HEK293 (cell line): ENCODE measurements around the gene FAM216B.

Experiments
- CTCF ChIA-PET: fragments of 350-600 bp; formaldehyde crosslinking; extraction: SDS; loops from one replicate; lab custom pipeline; 2021; ENCODE audit warnings: antibody characterized with exemption; lab: Yijun Ruan, JAX
- POLR2A ChIA-PET: fragments of 300-600 bp; formaldehyde crosslinking; extraction: SDS; loops from one replicate; lab custom pipeline; 2020; ENCODE audit warnings: antibody characterized with exemption, inconsistent platforms; lab: Yijun Ruan, JAX
- H3K27ac ChIP-seq: fragments of 200-500 bp; sonication (Bioruptor generic); 2 replicates; pipeline ENCODE4 v1.5.1; 2014; ENCODE audit warnings: low read depth, low read length, control low read depth, inconsistent platforms; ENCODE audit errors: extremely low read depth
- H3K36me3 ChIP-seq, 2 experiments: fragments of 200-500 bp in 1 of 2; sonication (Bioruptor generic) in 1 of 2; 1 replicate in 1 of 2; 2 replicates in 1 of 2; pipeline ENCODE4 v1.5.1; 2014 to 2017; ENCODE audit warnings: inconsistent platforms in 2 of 2, low read length in 2 of 2; ENCODE audit not compliant: control insufficient read depth in 2 of 2, insufficient read depth in 1 of 2
- H3K4me1 ChIP-seq: fragments of 200-500 bp; sonication (Bioruptor generic); 2 replicates; pipeline ENCODE4 v1.5.1; 2014; ENCODE audit warnings: mild to moderate bottlenecking, low read length, inconsistent platforms; ENCODE audit not compliant: control insufficient read depth, insufficient read depth
- H3K4me3 ChIP-seq: 2 replicates; pipeline ENCODE4 v1.5.1; 2011; ENCODE audit warnings: low read depth, mild to moderate bottlenecking, control low read depth, low read length, moderate library complexity
- H3K9me3 ChIP-seq: fragments of 200-500 bp; sonication (Bioruptor generic); 2 replicates; pipeline ENCODE4 v1.5.1; 2014; ENCODE audit warnings: low read depth, low read length, inconsistent platforms; ENCODE audit not compliant: control insufficient read depth, insufficient read depth
- FEZF1 ChIP-seq: fragments of 450-650 bp; formaldehyde crosslinking; IDR thresholded peaks from 2 replicates; pipeline ENCODE4 v1.5.1; 2016; ENCODE audit warnings: missing biosample characterization, missing genetic modification characterization
- INSM2 ChIP-seq: fragments of 450-650 bp; formaldehyde crosslinking; IDR thresholded peaks from 2 replicates; pipeline ENCODE4 v1.5.1; 2016; ENCODE audit warnings: missing biosample characterization, missing genetic modification characterization
- KLF10 ChIP-seq: fragments of 450-650 bp; IDR thresholded peaks from 2 replicates; pipeline ENCODE4 v1.5.1; 2018; ENCODE audit warnings: missing biosample characterization, mild to moderate bottlenecking, missing genetic modification characterization
- KLF7 ChIP-seq: fragments of 450-650 bp; formaldehyde crosslinking; IDR thresholded peaks from 2 replicates; pipeline ENCODE4 v1.5.1; 2016; ENCODE audit warnings: missing biosample characterization, missing genetic modification characterization, borderline replicate concordance
- PBX3 ChIP-seq: sonication (generic); formaldehyde crosslinking; IDR thresholded peaks from 2 replicates; pipeline ENCODE4 v1.8.1; 2022; ENCODE audit warnings: mild to moderate bottlenecking, moderate library complexity, missing genetic modification reagents
- SCRT2 ChIP-seq: fragments of 450-650 bp; formaldehyde crosslinking; IDR thresholded peaks from 2 replicates; pipeline ENCODE4 v1.5.1; 2016; ENCODE audit warnings: missing biosample characterization, missing genetic modification characterization
- ZFP37 ChIP-seq: fragments of 450-650 bp; formaldehyde crosslinking; IDR thresholded peaks from 2 replicates; pipeline ENCODE4 v1.5.1; 2016; ENCODE audit warnings: missing biosample characterization, missing genetic modification characterization
- ZNF121 ChIP-seq: fragments of 450-650 bp; formaldehyde crosslinking; IDR thresholded peaks from 2 replicates; pipeline ENCODE4 v1.5.1; 2016; ENCODE audit warnings: missing biosample characterization, missing genetic modification characterization
- ZNF202 ChIP-seq: fragments of 450-650 bp; formaldehyde crosslinking; IDR thresholded peaks from 2 replicates; pipeline ENCODE4 v1.5.1; 2016; ENCODE audit warnings: missing biosample characterization, missing genetic modification characterization, borderline replicate concordance
- ZNF223 ChIP-seq: fragments of 450-650 bp; formaldehyde crosslinking; IDR thresholded peaks from 2 replicates; pipeline ENCODE4 v1.5.1; 2016; ENCODE audit warnings: missing biosample characterization, missing genetic modification characterization
- ZNF398 ChIP-seq: fragments of 450-650 bp; formaldehyde crosslinking; IDR thresholded peaks from 2 replicates; pipeline ENCODE4 v1.5.1; 2017; ENCODE audit warnings: missing biosample characterization, missing genetic modification characterization
- ZNF488 ChIP-seq: fragments of 450-650 bp; formaldehyde crosslinking; IDR thresholded peaks from 2 replicates; pipeline ENCODE4 v1.5.1; 2016; ENCODE audit warnings: missing biosample characterization, missing genetic modification characterization
- ZNF501 ChIP-seq: fragments of 450-650 bp; formaldehyde crosslinking; IDR thresholded peaks from 2 replicates; pipeline ENCODE4 v1.5.1; 2016; ENCODE audit warnings: missing biosample characterization, missing genetic modification characterization
- ZNF513 ChIP-seq: fragments of 450-650 bp; IDR thresholded peaks from 2 replicates; pipeline ENCODE4 v1.5.1; 2018; ENCODE audit warnings: missing biosample characterization, missing genetic modification characterization
- ZNF571 ChIP-seq: fragments of 450-650 bp; formaldehyde crosslinking; IDR thresholded peaks from 2 replicates; pipeline ENCODE4 v1.5.0; 2017; ENCODE audit warnings: missing biosample characterization, missing genetic modification characterization
- ZNF596 ChIP-seq: fragments of 450-650 bp; IDR thresholded peaks from 2 replicates; pipeline ENCODE4 v1.5.0; 2018; ENCODE audit warnings: missing biosample characterization, mild to moderate bottlenecking, missing genetic modification characterization, moderate library complexity
- ZNF610 ChIP-seq: fragments of 450-650 bp; formaldehyde crosslinking; IDR thresholded peaks from 2 replicates; pipeline ENCODE4 v1.5.1; 2016; ENCODE audit warnings: missing biosample characterization, missing genetic modification characterization, borderline replicate concordance
- ZNF624 ChIP-seq: fragments of 450-650 bp; formaldehyde crosslinking; IDR thresholded peaks from 2 replicates; pipeline ENCODE4 v1.5.1; 2017; ENCODE audit warnings: missing biosample characterization, missing genetic modification characterization
- ZNF692 ChIP-seq: fragments of 450-650 bp; formaldehyde crosslinking; IDR thresholded peaks from 2 replicates; pipeline ENCODE4 v1.5.1; 2016; ENCODE audit warnings: missing biosample characterization, missing genetic modification characterization
- ZNF843 ChIP-seq: fragments of 450-650 bp; formaldehyde crosslinking; IDR thresholded peaks from 2 replicates; pipeline ENCODE4 v1.5.1; 2016; ENCODE audit warnings: missing biosample characterization, missing genetic modification characterization
- ZSCAN4 ChIP-seq: fragments of 450-650 bp; formaldehyde crosslinking; IDR thresholded peaks from 2 replicates; pipeline ENCODE4 v1.5.1; 2017; ENCODE audit warnings: missing biosample characterization, missing genetic modification characterization

The FAM216B gene

GRCh38 chr13:42808341-42808940 is 27.1 kb downstream of the FAM216B start:
- no peak for TF ChIP-seq ZNF513 (tag by site-specific recombination)
- no peak for TF ChIP-seq PBX3
- TF ChIP-seq ZNF501 (tag by site-specific recombination), result no peak
- no peak for TF ChIP-seq ZFP37
- TF ChIP-seq ZNF398 (tag by site-specific recombination), result no peak
- TF ChIP-seq ZNF610 (tag by site-specific recombination), result no peak
- TF ChIP-seq KLF7, result no peak
- TF ChIP-seq ZNF202 (tag by site-specific recombination), result no peak
- TF ChIP-seq, all 188 proteins: peak for 0
- Histone ChIP-seq H3K27ac (no peak overlapping the region), H3K4me1 (no peaks in the 10 kb centered on the region), H3K9me3 (no peaks in the 10 kb centered on the region), H3K4me3 (no peak overlapping the region), H3K36me3 (no peaks in the 10 kb centered on the region)
- ChIA-PET POLR2A (no interaction called here), CTCF (no interaction called here)

- ChIA-PET POLR2A (no interaction called here), CTCF (interaction anchor here (0.8 kb wide), 1 partner anchor 226 kb away, joined by 3 read pairs; no protein-coding TSS in a partner anchor)
- H3K4me1 ChIP-seq, result peaks cover 5% of the 10 kb centered on the region; the same call in 1 of the 2 replicates
- no peak overlapping the region for H3K4me3 ChIP-seq
- H3K9me3 ChIP-seq, result no peaks in the 10 kb centered on the region
- TF ChIP-seq ZNF624 (tag by site-specific recombination), result no peak
- no peak overlapping the region for H3K27ac ChIP-seq
- H3K36me3 ChIP-seq, result no peaks in the 10 kb centered on the region
Observed at GRCh38 chr13:42812316-42812715, 30.9 kb downstream of the FAM216B start.

GRCh38 chr13:42814868-42815267 is 33.5 kb downstream of the FAM216B start:
- no peak overlapping the region for H3K27ac ChIP-seq
- CTCF ChIA-PET, result no interaction called here
- H3K9me3 ChIP-seq, result no peaks in the 10 kb centered on the region
- POLR2A ChIA-PET, result no interaction called here
- H3K36me3 ChIP-seq, result no peaks in the 10 kb centered on the region
- H3K4me3 ChIP-seq, result no peak overlapping the region
- peaks cover 5% of the 10 kb centered on the region; the same call in 1 of the 2 replicates for H3K4me1 ChIP-seq
- TF ChIP-seq ZNF571 (tag by site-specific recombination), result no peak
- TF ChIP-seq ZNF488 (tag by site-specific recombination), result no peak
- TF ChIP-seq INSM2 (tag by site-specific recombination), result peak; percentile 68; the same call in 1 of the 2 replicates
- TF ChIP-seq KLF10 (tag by site-specific recombination), result 0 out of 2 replicates have a peak, but pooled peaks have one; percentile 21
- TF ChIP-seq SCRT2 (tag by site-specific recombination), result no peak
- no peak for TF ChIP-seq ZNF596
- peak; percentile 89 for TF ChIP-seq FEZF1
- TF ChIP-seq ZNF843 (tag by site-specific recombination), result peak; percentile 88
- TF ChIP-seq ZNF692 (tag by site-specific recombination), result 0 out of 2 replicates have a peak, but pooled peaks have one; percentile 25
- no peak for TF ChIP-seq ZNF223 (tag by site-specific recombination)
- no peak for TF ChIP-seq ZSCAN4
- no peak for TF ChIP-seq ZNF610 (tag by site-specific recombination)
- TF ChIP-seq ZNF121 (tag by site-specific recombination), result no peak
